ENCODE measurements around the gene UBAP1L.
"Not testable (repeated sequence)": the region's sequence is repeated elsewhere in the genome, so short reads cannot be mapped to it uniquely, and the experiment has no call there.

UBAP1L gene

DNA sequence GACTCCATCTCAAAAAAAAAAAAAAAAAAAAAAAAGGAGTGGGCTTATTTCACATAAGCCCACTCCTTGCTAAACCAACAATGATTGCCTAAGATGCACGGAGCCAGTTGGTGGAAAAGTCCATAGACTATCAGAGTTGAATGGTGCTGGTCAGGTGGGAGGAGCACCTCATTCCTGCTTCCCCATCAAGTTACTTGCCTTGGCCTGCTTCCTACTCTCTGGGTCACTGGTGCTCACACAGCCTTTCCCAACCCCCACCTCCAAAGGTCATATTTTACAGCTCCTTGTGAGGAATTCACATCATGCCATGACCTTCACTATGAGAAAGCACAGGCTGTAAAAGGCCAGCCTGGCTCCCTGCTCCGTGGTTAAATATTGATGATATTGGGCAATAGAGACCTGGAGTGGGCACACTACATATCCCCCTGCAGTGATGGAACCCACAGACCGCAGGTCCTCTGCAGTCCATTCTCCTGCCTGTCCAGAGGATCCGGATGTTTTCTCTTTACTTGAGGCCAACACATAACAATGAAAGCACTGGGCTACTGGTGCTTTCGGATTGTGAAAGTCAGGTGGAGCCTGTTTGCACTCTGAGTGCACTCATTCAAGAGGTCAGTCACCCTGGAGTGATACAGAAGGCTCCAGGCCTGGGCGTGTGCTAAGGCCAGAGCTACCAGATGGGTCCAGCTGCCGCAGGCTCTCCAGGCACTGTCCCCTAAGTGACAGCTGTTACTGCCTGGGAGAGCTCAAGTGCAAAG is 70.1 kb downstream of the UBAP1L start, which contains the start of gene SLC51B:
TSS of gene SLC51B (plus strand) at position 664 of the 758 bp plus-strand sequence. CDS start 4,618 bp downstream, outside the sequence.
- DNase-seq (ENCODE audit: insufficient read length, low spot score) (no peak), FAIRE-seq (no peak)
- TF ChIP-seq, protein P1, sequence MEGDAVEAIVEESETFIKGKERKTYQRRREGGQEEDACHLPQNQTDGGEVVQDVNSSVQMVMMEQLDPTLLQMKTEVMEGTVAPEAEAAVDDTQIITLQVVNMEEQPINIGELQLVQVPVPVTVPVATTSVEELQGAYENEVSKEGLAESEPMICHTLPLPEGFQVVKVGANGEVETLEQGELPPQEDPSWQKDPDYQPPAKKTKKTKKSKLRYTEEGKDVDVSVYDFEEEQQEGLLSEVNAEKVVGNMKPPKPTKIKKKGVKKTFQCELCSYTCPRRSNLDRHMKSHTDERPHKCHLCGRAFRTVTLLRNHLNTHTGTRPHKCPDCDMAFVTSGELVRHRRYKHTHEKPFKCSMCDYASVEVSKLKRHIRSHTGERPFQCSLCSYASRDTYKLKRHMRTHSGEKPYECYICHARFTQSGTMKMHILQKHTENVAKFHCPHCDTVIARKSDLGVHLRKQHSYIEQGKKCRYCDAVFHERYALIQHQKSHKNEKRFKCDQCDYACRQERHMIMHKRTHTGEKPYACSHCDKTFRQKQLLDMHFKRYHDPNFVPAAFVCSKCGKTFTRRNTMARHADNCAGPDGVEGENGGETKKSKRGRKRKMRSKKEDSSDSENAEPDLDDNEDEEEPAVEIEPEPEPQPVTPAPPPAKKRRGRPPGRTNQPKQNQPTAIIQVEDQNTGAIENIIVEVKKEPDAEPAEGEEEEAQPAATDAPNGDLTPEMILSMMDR (IDR thresholded peaks at IDR 0.05; ENCODE audit: insufficient read depth, missing control alignments) = no peak

DNA sequence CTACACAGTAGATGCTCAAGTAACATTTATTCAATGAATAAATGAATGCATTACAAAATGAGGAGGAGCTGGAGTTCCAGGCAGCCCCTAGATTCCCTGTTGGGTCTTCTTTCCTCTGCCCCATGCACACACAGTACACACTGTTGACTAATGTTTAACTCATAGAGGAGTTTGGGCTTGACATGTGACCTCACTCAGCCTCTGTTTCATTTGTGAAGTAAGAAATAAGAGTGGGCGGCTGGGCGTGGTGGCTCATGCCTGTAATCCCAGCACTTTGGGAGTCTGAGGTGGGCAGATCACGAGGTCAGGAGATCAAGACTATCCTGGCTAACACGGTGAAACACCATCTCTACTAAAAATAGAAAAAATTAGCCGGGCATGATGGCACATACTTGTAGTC is 70.8 kb downstream of the UBAP1L start:
- FAIRE-seq; DNase-seq (ENCODE audit: insufficient read length, low spot score): not testable (repeated sequence)

DNA sequence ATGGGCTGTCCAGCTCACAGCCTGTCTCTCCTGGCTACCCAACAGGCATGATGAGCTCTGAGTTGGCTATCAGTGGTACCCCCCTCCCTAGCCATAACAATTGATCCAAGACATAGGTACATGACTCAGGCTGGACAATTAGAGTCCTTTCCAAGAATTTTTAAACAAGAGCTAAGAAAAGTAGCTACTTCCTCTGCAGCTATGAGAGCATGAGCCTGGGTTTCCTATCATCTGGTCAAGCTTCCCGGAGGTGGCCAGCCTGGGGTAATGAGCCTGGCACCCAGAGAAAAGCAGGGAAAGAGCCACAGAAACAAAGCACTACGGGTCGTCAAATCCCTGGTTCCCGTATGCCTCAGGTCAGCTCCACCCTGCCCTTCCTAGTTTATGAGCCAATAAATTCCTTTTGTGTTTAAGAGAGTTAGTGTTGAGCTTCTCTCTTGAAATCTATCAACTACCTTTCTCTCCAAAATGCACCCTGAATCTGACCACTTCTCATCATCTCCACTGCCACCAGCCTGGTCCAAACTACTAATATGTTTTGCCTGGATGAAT is 72.1 kb downstream of the UBAP1L start:
- FAIRE-seq (no peak), DNase-seq (ENCODE audit: insufficient read length, low spot score) (no peak)
- TF ChIP-seq, protein P1 (IDR thresholded peaks at IDR 0.05; ENCODE audit: insufficient read depth, missing control alignments) = no peak

Data from D721Med (cell line).